SU-DHL-6 (cell line): Measurements from ENCODE around the gene NOTCH2.

Source experiments
- CTCF ChIP-seq: fragments of 200-600 bp; sonication (generic); IDR thresholded peaks from one replicate; pipeline ENCODE4 v1.5.1; 2017; ENCODE audit warnings: antibody characterized with exemption, mild to moderate bottlenecking, low read length, moderate library complexity; ENCODE audit not compliant: insufficient read depth, poor library complexity, severe bottlenecking
- EZH2phosphoT487 ChIP-seq: fragments of 200-600 bp; sonication (generic), shearing (Covaris generic); conservative IDR thresholded peaks from 2 replicates; pipeline ENCODE4 v1.6.1; 2018; ENCODE audit warnings: mild to moderate bottlenecking, antibody characterized with exemption, low read length, moderate library complexity, mixed read lengths

- no peak for TF ChIP-seq CTCF
- TF ChIP-seq EZH2phosphoT487 = no peak
Observed at GRCh38 chr1:119912963-119913362, 156.5 kb downstream of the NOTCH2 start.
